ENCODE measurements around the gene PTHLH. TPM values are rescaled to one million over a fixed set of nuclear protein-coding genes. Genes with fewer than 3 reads are reported as not detected.

The PTHLH gene
- total RNA-seq, 1 donor from 2014 or later = 48.5 TPM

GRCh38 chr12:27951898-27952297 is 20.6 kb downstream of the PTHLH start:
- no peaks in the 10 kb centered on the region for H3K9me3 ChIP-seq (ENCODE audit: insufficient read depth, low read depth, low read length)
- H3K4me1 ChIP-seq (ENCODE audit: insufficient read depth, low read length) = no peaks in the 10 kb centered on the region
- no peaks in the 10 kb centered on the region for H3K36me3 Mint-ChIP-seq (ENCODE audit: low read depth, unreplicated experiment)
- no peaks in the 10 kb centered on the region for H3K27me3 ChIP-seq (ENCODE audit: insufficient read depth, low read length)
- H3K27ac Mint-ChIP-seq (ENCODE audit: unreplicated experiment) = no peak overlapping the region
- H3K4me3 ChIP-seq (ENCODE audit: insufficient read depth, low read depth, low read length) = no peak overlapping the region
- H3K4me1 Mint-ChIP-seq (ENCODE audit: low read depth, unreplicated experiment) = no peaks in the 10 kb centered on the region
- FAIRE-seq = no peak
- H3K9ac ChIP-seq (ENCODE audit: low read length) = no peak overlapping the region
- H3K4me2 ChIP-seq (ENCODE audit: low read length) = no peak overlapping the region
- H3K4me3 Mint-ChIP-seq (ENCODE audit: unreplicated experiment) = no peak overlapping the region
- peaks cover 2% of the 10 kb centered on the region for H3K27me3 Mint-ChIP-seq (ENCODE audit: low read depth, unreplicated experiment)
- no peak for TF ChIP-seq CTCF (IDR thresholded peaks at IDR 0.05; ENCODE audit: insufficient read depth, low read depth, low read length)
- TF ChIP-seq EZH2 (IDR thresholded peaks at IDR 0.05; ENCODE audit: insufficient read depth, low read length) = no peak
- H2AFZ ChIP-seq (ENCODE audit: low read depth, low read length) = no peak overlapping the region
- H3K36me3 ChIP-seq (ENCODE audit: insufficient read depth, low read length) = no peaks in the 10 kb centered on the region
- H3K9me3 Mint-ChIP-seq (ENCODE audit: unreplicated experiment) = no peaks in the 10 kb centered on the region
- no peak for DNase-seq (ENCODE audit: low read depth)
- H3K27ac ChIP-seq (ENCODE audit: low read depth, low read length) = no peak overlapping the region
- no peaks in the 10 kb centered on the region for H4K20me1 ChIP-seq (ENCODE audit: insufficient read depth, low read length)
- H3K79me2 ChIP-seq (ENCODE audit: insufficient read depth, low read length) = no peaks in the 10 kb centered on the region

- H4K20me1 ChIP-seq (ENCODE audit: insufficient read depth, low read length) = no peaks in the 10 kb centered on the region
- no peak overlapping the region for H3K9ac ChIP-seq (ENCODE audit: low read length)
- H3K27ac ChIP-seq (ENCODE audit: low read depth, low read length) = no peak overlapping the region
- peaks cover 5% of the 10 kb centered on the region for H3K4me1 Mint-ChIP-seq (ENCODE audit: low read depth, unreplicated experiment)
- H3K79me2 ChIP-seq (ENCODE audit: insufficient read depth, low read length) = no peaks in the 10 kb centered on the region
- peaks cover 2% of the 10 kb centered on the region for H3K27me3 Mint-ChIP-seq (ENCODE audit: low read depth, unreplicated experiment)
- DNase-seq (ENCODE audit: low read depth) (peak; percentile 84), FAIRE-seq (peak; percentile 5)
- no peaks in the 10 kb centered on the region for H3K36me3 Mint-ChIP-seq (ENCODE audit: low read depth, unreplicated experiment)
- no peaks in the 10 kb centered on the region for H3K4me1 ChIP-seq (ENCODE audit: insufficient read depth, low read length)
- H3K9me3 ChIP-seq (ENCODE audit: insufficient read depth, low read depth, low read length) = no peaks in the 10 kb centered on the region
- H3K4me2 ChIP-seq (ENCODE audit: low read length) = no peak overlapping the region
- H3K4me3 Mint-ChIP-seq (ENCODE audit: unreplicated experiment) = no peak overlapping the region
- no peaks in the 10 kb centered on the region for H3K36me3 ChIP-seq (ENCODE audit: insufficient read depth, low read length)
- no peaks in the 10 kb centered on the region for H3K9me3 Mint-ChIP-seq (ENCODE audit: unreplicated experiment)
- no peak overlapping the region for H2AFZ ChIP-seq (ENCODE audit: low read depth, low read length)
- no peak overlapping the region for H3K4me3 ChIP-seq (ENCODE audit: insufficient read depth, low read depth, low read length)
- TF ChIP-seq CTCF (IDR thresholded peaks at IDR 0.05; ENCODE audit: insufficient read depth, low read depth, low read length) = no peak
- TF ChIP-seq EZH2 (IDR thresholded peaks at IDR 0.05; ENCODE audit: insufficient read depth, low read length) = no peak
- peak overlapping the region; percentile 9 for H3K27ac Mint-ChIP-seq (ENCODE audit: unreplicated experiment)
- no peaks in the 10 kb centered on the region for H3K27me3 ChIP-seq (ENCODE audit: insufficient read depth, low read length)
These were observed 26.1 kb downstream of the PTHLH start for GRCh38 chr12:27946421-27946820.

GRCh38 chr12:27940756-27941402 is 31.7 kb downstream of the PTHLH start:
- Histone ChIP-seq H3K36me3 (ENCODE audit: insufficient read depth, low read length) (no peaks in the 10 kb centered on the region), H3K4me1 (ENCODE audit: insufficient read depth, low read length) (no peaks in the 10 kb centered on the region), H3K27ac (ENCODE audit: low read depth, low read length) (no peak overlapping the region), H3K9me3 (ENCODE audit: insufficient read depth, low read depth, low read length) (no peaks in the 10 kb centered on the region), H3K4me2 (ENCODE audit: low read length) (no peak overlapping the region), H4K20me1 (ENCODE audit: insufficient read depth, low read length) (no peaks in the 10 kb centered on the region), H3K27me3 (ENCODE audit: insufficient read depth, low read length) (no peaks in the 10 kb centered on the region), H3K9ac (ENCODE audit: low read length) (no peak overlapping the region), H3K79me2 (ENCODE audit: insufficient read depth, low read length) (no peaks in the 10 kb centered on the region), H2AFZ (ENCODE audit: low read depth, low read length) (no peak overlapping the region), H3K4me3 (ENCODE audit: insufficient read depth, low read depth, low read length) (no peak overlapping the region)
- Mint-ChIP-seq H3K27ac (ENCODE audit: unreplicated experiment) (no peak overlapping the region), H3K4me1 (ENCODE audit: low read depth, unreplicated experiment) (peaks cover 3% of the 10 kb centered on the region), H3K27me3 (ENCODE audit: low read depth, unreplicated experiment) (no peaks in the 10 kb centered on the region), H3K9me3 (ENCODE audit: unreplicated experiment) (no peaks in the 10 kb centered on the region), H3K36me3 (ENCODE audit: low read depth, unreplicated experiment) (no peaks in the 10 kb centered on the region), H3K4me3 (ENCODE audit: unreplicated experiment) (no peak overlapping the region)
- FAIRE-seq = peak; percentile 95
- peak; percentile 56 for DNase-seq (ENCODE audit: low read depth)
- TF ChIP-seq CTCF (IDR thresholded peaks at IDR 0.05; ENCODE audit: insufficient read depth, low read depth, low read length) (peak; percentile 92), EZH2 (IDR thresholded peaks at IDR 0.05; ENCODE audit: insufficient read depth, low read length) (no peak)
